IMR-90 (cell line): Measurements from ENCODE around the gene FEM1A. TPM values are rescaled to one million over a fixed set of nuclear protein-coding genes. Genes with fewer than 3 reads are reported as not detected.

ENCODE experiments used
- ATAC-seq: fragments of 200-7000 bp; cut with Tn5 transposase; 2 replicates; pipeline ENCODE4 v1.9.1; 2020; ENCODE audit warnings: low read depth, mild to moderate bottlenecking, moderate library complexity
- BruUV-seq: library from RNA; stranded (reverse); fragments of 400-500 nt; replicated peaks from 2 replicates; lab custom pipeline; 2021; lab: Mats Ljungman, UMichigan
- CTCF ChIA-PET: fragments of 300-600 bp; formaldehyde crosslinking; extraction: SDS; loops from one replicate; lab custom pipeline; 2021; ENCODE audit warnings: antibody characterized with exemption; lab: Yijun Ruan, JAX
- POLR2A ChIA-PET: fragments of 300-600 bp; sonication (Branson Sonifier 250); formaldehyde crosslinking; loops from one replicate; lab custom pipeline; 2022; ENCODE audit warnings: antibody characterized with exemption; ENCODE audit not compliant: unreplicated experiment; lab: Charles Lee
- DNase-seq: peaks from one replicate; pipeline ENCODE4 v3.0.0; 2013
- H2AFZ ChIP-seq: replicated peaks from 2 replicates; pipeline ENCODE3; 2013; ENCODE audit warnings: low read length, mild to moderate bottlenecking; ENCODE audit not compliant: poor library complexity
- H2AK5ac ChIP-seq: 2 replicates; pipeline ENCODE4 v1.6.1; 2013; ENCODE audit warnings: low read depth, low read length, inconsistent platforms
- H2AK9ac ChIP-seq: replicated peaks from 2 replicates; pipeline ENCODE3; 2013; ENCODE audit warnings: mild to moderate bottlenecking, low read depth, low read length, moderate library complexity; ENCODE audit not compliant: poor library complexity
- H2BK120ac ChIP-seq: 2 replicates; pipeline ENCODE4 v1.6.1; 2013; ENCODE audit warnings: low read depth, low read length, inconsistent platforms
- H2BK15ac ChIP-seq: 3 replicates; pipeline ENCODE4 v1.6.1; 2013; ENCODE audit warnings: low read depth, low read length, inconsistent platforms
- H2BK20ac ChIP-seq: 2 replicates; pipeline ENCODE4 v1.6.1; 2013; ENCODE audit warnings: low read depth, mild to moderate bottlenecking, inconsistent platforms, low read length, moderate library complexity
- H2BK5ac ChIP-seq: 2 replicates; pipeline ENCODE4 v1.6.1; 2013; ENCODE audit warnings: mild to moderate bottlenecking, low read depth, low read length, inconsistent platforms; ENCODE audit not compliant: poor library complexity, severe bottlenecking
- H3K14ac ChIP-seq: replicated peaks from 2 replicates; pipeline ENCODE4 v1.6.1; 2013; ENCODE audit warnings: low read depth, low read length, inconsistent platforms
- H3K18ac ChIP-seq: 2 replicates; pipeline ENCODE4 v1.6.1; 2013; ENCODE audit warnings: low read depth, low read length, control low read depth
- H3K23ac ChIP-seq: 2 replicates; pipeline ENCODE4 v1.6.1; 2013; ENCODE audit warnings: low read depth, low read length, inconsistent platforms
- H3K27ac ChIP-seq: 2 replicates; pipeline ENCODE4 v1.5.1; 2013; ENCODE audit warnings: mild to moderate bottlenecking, control low read depth, low read length; ENCODE audit not compliant: insufficient read depth
- H3K27me3 ChIP-seq: 2 replicates; pipeline ENCODE4 v1.6.1; 2013; ENCODE audit warnings: low read length; ENCODE audit not compliant: control insufficient read depth, insufficient read depth
- H3K36me3 ChIP-seq: 2 replicates; pipeline ENCODE4 v1.6.1; 2013; ENCODE audit warnings: low read length, mixed read lengths; ENCODE audit not compliant: control insufficient read depth, insufficient read depth
- H3K4ac ChIP-seq: 2 replicates; pipeline ENCODE4 v1.6.1; 2013; ENCODE audit warnings: low read depth, low read length, inconsistent platforms
- H3K4me1 ChIP-seq: 2 replicates; pipeline ENCODE4 v1.6.1; 2013; ENCODE audit warnings: low read length, mixed read lengths; ENCODE audit not compliant: control insufficient read depth, insufficient read depth
- H3K4me2 ChIP-seq: 2 replicates; pipeline ENCODE4 v1.6.1; 2013; ENCODE audit warnings: low read depth, mild to moderate bottlenecking, control low read depth, low read length, moderate library complexity
- H3K4me3 ChIP-seq: 2 replicates; pipeline ENCODE4 v1.5.1; 2013; ENCODE audit warnings: low read depth, mild to moderate bottlenecking, control low read depth, low read length, moderate library complexity; ENCODE audit not compliant: insufficient read depth
- H3K56ac ChIP-seq: 2 replicates; pipeline ENCODE4 v1.6.1; 2013; ENCODE audit warnings: low read length, inconsistent platforms; ENCODE audit not compliant: insufficient read depth; ENCODE audit errors: extremely low read depth
- H3K79me1 ChIP-seq, 2 experiments: 2 replicates each; pipeline ENCODE4 v1.6.1; 2013; ENCODE audit warnings: low read length in 2 of 2, inconsistent platforms in 1 of 2, low read depth in 1 of 2
- H3K9ac ChIP-seq: 2 replicates; pipeline ENCODE4 v1.6.1; 2013; ENCODE audit warnings: low read depth, low read length, control low read depth
- H3K9me1 ChIP-seq: 2 replicates; pipeline ENCODE4 v1.6.1; 2013; ENCODE audit warnings: low read length, inconsistent platforms; ENCODE audit not compliant: insufficient read depth
- H3K9me3 ChIP-seq: 2 replicates; pipeline ENCODE4 v1.6.1; 2013; ENCODE audit warnings: low read length; ENCODE audit not compliant: control insufficient read depth, insufficient read depth
- H4K20me1 ChIP-seq: 2 replicates; pipeline ENCODE4 v1.6.1; 2013; ENCODE audit warnings: low read length, inconsistent platforms; ENCODE audit not compliant: insufficient read depth
- H4K5ac ChIP-seq: 2 replicates; pipeline ENCODE4 v1.6.1; 2013; ENCODE audit warnings: mild to moderate bottlenecking, low read depth, low read length, control low read depth
- H4K8ac ChIP-seq, 2 experiments: 2 replicates each; pipeline ENCODE4 v1.6.1; 2013; ENCODE audit warnings: low read depth in 2 of 2, low read length in 2 of 2, control low read depth in 1 of 2, inconsistent platforms in 1 of 2
- H4K91ac ChIP-seq: 2 replicates; pipeline ENCODE4 v1.6.1; 2013; ENCODE audit warnings: low read depth, low read length, inconsistent platforms; ENCODE audit not compliant: insufficient read depth
- BHLHE40 ChIP-seq: fragments of 150-350 bp; IDR thresholded peaks from 2 replicates; pipeline ENCODE4 v1.6.1; 2016; ENCODE audit warnings: mild to moderate bottlenecking, low read depth, low read length
- CEBPB ChIP-seq: IDR thresholded peaks from 2 replicates; pipeline ENCODE4 v1.6.1; 2012; ENCODE audit warnings: low read depth, low read length, improper control_type of control experiment
- CHD1 ChIP-seq: IDR thresholded peaks from 2 replicates; pipeline ENCODE4 v1.6.1; 2012; ENCODE audit warnings: low read depth, low read length, improper control_type of control experiment
- CTCF ChIP-seq: conservative IDR thresholded peaks from 2 replicates; pipeline ENCODE4 v1.5.1; 2012; ENCODE audit warnings: mild to moderate bottlenecking, low read depth, low read length, improper control_type of control experiment
- ELK1 ChIP-seq: fragments of 150-350 bp; IDR thresholded peaks from 2 replicates; pipeline ENCODE4 v1.6.1; 2016; ENCODE audit warnings: low read depth, mild to moderate bottlenecking, low read length, moderate library complexity, borderline replicate concordance
- FOS ChIP-seq: fragments of 150-350 bp; IDR thresholded peaks from 2 replicates; pipeline ENCODE4 v1.6.1; 2016; ENCODE audit warnings: low read depth, low read length
- MAFK ChIP-seq: IDR thresholded peaks from 2 replicates; pipeline ENCODE4 v1.6.1; 2012; ENCODE audit warnings: low read depth, low read length, improper control_type of control experiment
- MAZ ChIP-seq: IDR thresholded peaks from 2 replicates; pipeline ENCODE4 v1.6.1; 2012; ENCODE audit warnings: low read depth, mild to moderate bottlenecking, low read length, improper control_type of control experiment, moderate library complexity, borderline replicate concordance
- MXI1 ChIP-seq: IDR thresholded peaks from 2 replicates; pipeline ENCODE4 v1.6.1; 2012; ENCODE audit warnings: low read depth, mild to moderate bottlenecking, low read length, moderate library complexity, borderline replicate concordance
- NFE2L2 ChIP-seq: fragments of 150-350 bp; IDR thresholded peaks from 2 replicates; pipeline ENCODE4 v1.6.1; 2016; ENCODE audit warnings: low read depth, mild to moderate bottlenecking, low read length
- POLR2A ChIP-seq: IDR thresholded peaks from 2 replicates; pipeline ENCODE4 v1.6.1; 2012; ENCODE audit warnings: mild to moderate bottlenecking, low read depth, low read length
- RAD21 ChIP-seq: IDR thresholded peaks from 2 replicates; pipeline ENCODE4 v1.6.1; 2012; ENCODE audit warnings: low read length, improper control_type of control experiment
- RCOR1 ChIP-seq: IDR thresholded peaks from 2 replicates; pipeline ENCODE4 v1.6.1; 2012; ENCODE audit warnings: mild to moderate bottlenecking, low read length, improper control_type of control experiment; ENCODE audit not compliant: insufficient replicate concordance
- RFX5 ChIP-seq: IDR thresholded peaks from 2 replicates; pipeline ENCODE4 v1.8.0; 2012; ENCODE audit warnings: low read depth, mild to moderate bottlenecking, low read length, moderate library complexity
- SMC3 ChIP-seq: fragments of 150-350 bp; IDR thresholded peaks from 2 replicates; pipeline ENCODE4 v1.6.1; 2016; ENCODE audit warnings: low read depth, mild to moderate bottlenecking, antibody characterized with exemption, low read length, moderate library complexity
- USF2 ChIP-seq: fragments of 150-350 bp; IDR thresholded peaks from 2 replicates; pipeline ENCODE4 v1.6.1; 2017; ENCODE audit warnings: mild to moderate bottlenecking, antibody characterized with exemption, low read length, low read depth
- WGBS, 2 experiments: methylation state at CpG; one replicate each; pipeline versions ENCODE4 v1.1.5 to v1.1.7; 2013; ENCODE audit warnings: missing lambda C conversion rate in 2 of 2; ENCODE audit not compliant: insufficient read length in 1 of 2; ENCODE audit errors: extremely low coverage in 2 of 2; 5-methylcytosine and 5-hydroxymethylcytosine counted together
- dilution Hi-C: fragments of 300-500 bp; cut with HindIII; formaldehyde crosslinking; loops from one replicate; pipeline ENCODE4 v1.14.3; 2018; ENCODE audit warnings: low sequenced_read_pairs; ENCODE audit not compliant: unreplicated experiment
- in situ Hi-C: fragments of 300-500 bp; cut with MboI; formaldehyde crosslinking; loops from 3 replicates; pipeline ENCODE4 v1.14.3; 2019; ENCODE audit warnings: low sequenced_read_pairs, inconsistent platforms, mixed read lengths
- intact Hi-C: fragments of 100-400 bp; cut with micrococcal nuclease; formaldehyde crosslinking; loops from 2 replicates; pipeline ENCODE4 v1.10.0; 2022
- polyA plus RNA-seq, 3 experiments: library from polyadenylated mRNA; depleted of rRNA; stranded (reverse); fragments of >200 nt; gene quantifications; 2 replicates each; pipeline ENCODE4 v1.2.3, GENCODE V29; 2012; ENCODE audit warnings: low replicate concordance in 1 of 3
- total RNA-seq: library from RNA; depleted of rRNA; stranded (reverse); fragments of >200 nt; gene quantifications from 2 replicates; pipeline ENCODE4 v1.2.3, GENCODE V29; 2012

FEM1A gene
- total and polyA plus RNA-seq, 2 of the 4 experiments (the other 2 are of a cell fraction), result 5.3 to 8.8 TPM

- ChIA-PET POLR2A (no interaction called here), CTCF (no interaction called here)
- ATAC-seq (no peak), DNase-seq (no peak)
- no peak overlapping the region for H3K18ac ChIP-seq
- no peak overlapping the region for H2BK15ac ChIP-seq
- H3K9me3 ChIP-seq, result no peaks in the 10 kb centered on the region
- no peak overlapping the region for H2BK5ac ChIP-seq
- no peak overlapping the region for H3K23ac ChIP-seq
- WGBS, 2 experiments, result no CpG with 5 or more reads among the region's 3 CpGs
- no peak overlapping the region for H3K14ac ChIP-seq
- H3K4ac ChIP-seq, result no peak overlapping the region
- H2AK5ac ChIP-seq, result no peak overlapping the region
- H3K56ac ChIP-seq, result no peak overlapping the region
- H3K27ac ChIP-seq, result no peak overlapping the region
- no peak overlapping the region for H2AK9ac ChIP-seq
- H4K5ac ChIP-seq, result no peak overlapping the region
- no peak overlapping the region for H2BK120ac ChIP-seq
- H3K27me3 ChIP-seq, result no peaks in the 10 kb centered on the region
- dilution Hi-C loops, result no loop called here
- H3K79me1 ChIP-seq, result peaks cover 0 to 14% of the 10 kb centered on the region in 2 experiments; a peak in 1 of 4 replicates
- intact Hi-C loops, result no loop called here
- no peaks in the 10 kb centered on the region for H3K4me1 ChIP-seq
- H3K9ac ChIP-seq, result no peak overlapping the region
- H4K20me1 ChIP-seq, result no peaks in the 10 kb centered on the region; the same call in 1 of the 2 replicates
- no peak overlapping the region for H2BK20ac ChIP-seq
- H2AFZ ChIP-seq, result no peak overlapping the region
- in situ Hi-C loops, result no loop called here
- H3K4me3 ChIP-seq, result no peak overlapping the region
- H3K9me1 ChIP-seq, result 0 out of 2 replicates have a peak, but pooled peaks cover 3% of the 10 kb centered on the region
- no peak overlapping the region for H4K91ac ChIP-seq
- TF ChIP-seq USF2, result no peak
- TF ChIP-seq BHLHE40, result no peak
- no peak for TF ChIP-seq MAFK
- no peak for TF ChIP-seq RCOR1
- no peak for TF ChIP-seq CEBPB
- no peak for TF ChIP-seq FOS
- TF ChIP-seq CHD1, result no peak
- TF ChIP-seq POLR2A, result no peak
- TF ChIP-seq CTCF, result no peak
- no peak for TF ChIP-seq ELK1
- no peak for TF ChIP-seq SMC3
- TF ChIP-seq RAD21, result no peak
- no peak for TF ChIP-seq NFE2L2
- TF ChIP-seq MXI1, result no peak
- TF ChIP-seq RFX5, result no peak
- TF ChIP-seq MAZ, result no peak
- no peak overlapping the region for H4K8ac ChIP-seq
- peaks cover 11% of the 10 kb centered on the region for H3K36me3 ChIP-seq
- BruUV-seq, result no TSS peak
- H3K4me2 ChIP-seq, result no peak overlapping the region
These were observed 9.6 kb downstream of the FEM1A start for GRCh38 chr19:4801085-4801619.
